Ovary (tissue), 3 donors: ENCODE data around the gene KRTAP20-1.

Source experiments
- POLR2A ChIP-seq: fragments of 450-650 bp; IDR thresholded peaks from one replicate; pipeline ENCODE4 v1.6.1; 2017; ENCODE audit warnings: antibody characterized with exemption, mild to moderate bottlenecking, moderate library complexity
- TF ChIP-seq, protein P1 (sequence below), 3 donors: fragments of 450-650 bp in 2 of 3; fragments of 200-600 bp in 1 of 3; IDR thresholded peaks; one replicate each; pipeline versions ENCODE4 v1.5.1 to v1.8.0; 2016 to 2022; ENCODE audit warnings: antibody characterized with exemption in 3 of 3, mild to moderate bottlenecking in 1 of 3
- donor health status: DM: no; HTN: no; CAD: no.

DNA sequence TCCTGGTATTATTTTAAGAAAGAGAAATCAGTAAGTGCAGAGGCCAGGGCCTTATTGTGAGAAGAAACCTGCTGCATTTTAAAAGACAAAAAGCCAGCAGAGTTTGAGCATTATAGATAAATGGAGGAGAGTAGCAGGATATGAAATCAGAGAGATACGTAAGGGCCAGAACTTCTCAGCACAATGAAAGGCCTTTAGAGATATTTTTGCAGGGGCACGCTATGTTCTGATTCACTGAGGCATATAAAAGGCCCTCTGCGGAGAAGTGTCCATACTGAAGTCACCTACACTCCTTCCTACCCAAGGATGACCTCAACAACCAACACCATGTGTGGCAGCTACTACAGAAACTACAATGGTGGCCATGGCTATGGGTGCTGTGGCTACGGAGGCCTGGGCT lies 24.1 kb upstream of the KRTAP20-1 start, which contains the start of gene KRTAP6-3:
- TF ChIP-seq, protein P1, sequence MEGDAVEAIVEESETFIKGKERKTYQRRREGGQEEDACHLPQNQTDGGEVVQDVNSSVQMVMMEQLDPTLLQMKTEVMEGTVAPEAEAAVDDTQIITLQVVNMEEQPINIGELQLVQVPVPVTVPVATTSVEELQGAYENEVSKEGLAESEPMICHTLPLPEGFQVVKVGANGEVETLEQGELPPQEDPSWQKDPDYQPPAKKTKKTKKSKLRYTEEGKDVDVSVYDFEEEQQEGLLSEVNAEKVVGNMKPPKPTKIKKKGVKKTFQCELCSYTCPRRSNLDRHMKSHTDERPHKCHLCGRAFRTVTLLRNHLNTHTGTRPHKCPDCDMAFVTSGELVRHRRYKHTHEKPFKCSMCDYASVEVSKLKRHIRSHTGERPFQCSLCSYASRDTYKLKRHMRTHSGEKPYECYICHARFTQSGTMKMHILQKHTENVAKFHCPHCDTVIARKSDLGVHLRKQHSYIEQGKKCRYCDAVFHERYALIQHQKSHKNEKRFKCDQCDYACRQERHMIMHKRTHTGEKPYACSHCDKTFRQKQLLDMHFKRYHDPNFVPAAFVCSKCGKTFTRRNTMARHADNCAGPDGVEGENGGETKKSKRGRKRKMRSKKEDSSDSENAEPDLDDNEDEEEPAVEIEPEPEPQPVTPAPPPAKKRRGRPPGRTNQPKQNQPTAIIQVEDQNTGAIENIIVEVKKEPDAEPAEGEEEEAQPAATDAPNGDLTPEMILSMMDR (IDR thresholded peaks at IDR 0.05), result no peak
- no peak for TF ChIP-seq POLR2A
